Measurements from ENCODE around the gene RPUSD3. TPM values are rescaled to one million over a fixed set of nuclear protein-coding genes. Genes with fewer than 3 reads are reported as not detected.

RPUSD3 gene
- total RNA-seq, 1 experiment from 2014 or later: 54.1 TPM

DNA sequence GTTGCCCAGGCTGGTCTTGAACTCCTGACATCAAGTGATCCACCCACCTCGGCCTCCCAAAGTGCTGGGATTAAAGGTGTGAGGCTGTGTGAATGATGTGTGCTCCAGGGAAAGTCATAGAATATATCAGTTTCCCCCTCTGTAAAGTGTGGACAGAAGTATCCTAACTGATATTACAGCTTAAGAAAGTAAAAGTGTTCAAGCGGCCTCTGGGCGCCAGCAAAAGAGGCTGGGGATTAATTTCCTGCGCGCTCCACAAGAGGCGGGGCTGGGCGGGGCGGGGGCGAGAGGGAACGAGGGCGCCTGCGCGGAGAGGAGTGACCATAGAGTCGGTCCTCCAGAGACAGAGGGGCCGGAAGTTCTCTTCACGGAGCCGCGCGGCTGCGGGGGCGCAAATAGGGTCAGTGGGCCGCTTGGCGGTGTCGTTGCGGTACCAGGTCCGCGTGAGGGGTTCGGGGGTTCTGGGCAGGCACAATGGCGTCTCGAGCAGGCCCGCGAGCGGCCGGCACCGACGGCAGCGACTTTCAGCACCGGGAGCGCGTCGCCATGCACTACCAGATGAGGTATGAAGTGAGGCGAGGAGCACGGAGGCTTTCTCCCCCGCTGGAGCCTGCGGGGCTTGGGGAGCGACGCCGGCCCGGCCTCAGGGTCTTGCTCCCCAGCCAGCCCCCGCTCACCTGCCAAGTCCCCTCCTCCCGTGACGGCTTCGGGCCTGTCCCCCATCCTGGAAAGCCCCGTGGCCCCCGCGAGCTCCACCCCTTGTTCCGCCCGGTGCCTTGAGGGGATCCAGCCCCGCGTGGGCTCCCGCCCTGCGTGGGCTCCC, 46.7 kb upstream of the RPUSD3 start, which contains the start of gene JAGN1:
Gene JAGN1 (plus strand): TSS at position 362 of the 823 bp plus-strand sequence. CDS start 113 bp downstream, at position 475.
- TSS peak; percentile 66 for BruUV-seq (replicated peaks)
- Histone ChIP-seq H3K27ac (ENCODE audit: low read length) (peak within 1 kb of the TSS; percentile 75), H3K9me3 (ENCODE audit: low read length) (no peaks in the 10 kb centered on the region), H4K20me1 (ENCODE audit: low read length) (no peaks in the 10 kb centered on the region), H3K36me3 (ENCODE audit: low read depth, low read length) (peaks cover 14% of the 10 kb centered on the region; the same call in 1 of the 2 replicates), H3F3A (ENCODE audit: low read length, unreplicated experiment) (peaks cover 10% of the 10 kb centered on the region), H2AFZ (ENCODE audit: low read length) (peak within 1 kb of the TSS; percentile 92), H3K9ac (ENCODE audit: low read length) (peak within 1 kb of the TSS; percentile 98), H3K27me3 (ENCODE audit: low read length) (no peaks in the 10 kb centered on the region), H3K4me3 (ENCODE audit: low read length) (peak within 1 kb of the TSS; percentile 83), H3K9me2 (replicated peaks; ENCODE audit: low read length) (no peaks in the 10 kb centered on the region), H3K4me1 (ENCODE audit: insufficient read depth, low read length) (peaks cover 23% of the 10 kb centered on the region), H3K79me2 (ENCODE audit: low read length) (peaks cover 38% of the 10 kb centered on the region), H3K4me2 (ENCODE audit: low read length) (peak within 1 kb of the TSS; percentile 84)
- ChIA-PET CTCF (no interaction called here), POLR2A (ENCODE audit: unreplicated experiment) (interaction anchor here (0.5 kb wide), 1 partner anchor 328 kb away, joined by 4 read pairs; no protein-coding TSS in a partner anchor)
- TF ChIP-seq EZH2phosphoT487 (IDR thresholded peaks at IDR 0.05; ENCODE audit: borderline replicate concordance, low read length) (no peak), EZH2 (IDR thresholded peaks at IDR 0.05; ENCODE audit: low read length, unreplicated experiment) (no peak), CTCF (conservative IDR thresholded peaks at IDR 0.05; ENCODE audit: low read depth, low read length) (no peak)
- intact Hi-C loops (cut with micrococcal nuclease): no loop called here
- DNase-seq: peak; percentile 87
- peak; percentile 65 for ATAC-seq

DNA sequence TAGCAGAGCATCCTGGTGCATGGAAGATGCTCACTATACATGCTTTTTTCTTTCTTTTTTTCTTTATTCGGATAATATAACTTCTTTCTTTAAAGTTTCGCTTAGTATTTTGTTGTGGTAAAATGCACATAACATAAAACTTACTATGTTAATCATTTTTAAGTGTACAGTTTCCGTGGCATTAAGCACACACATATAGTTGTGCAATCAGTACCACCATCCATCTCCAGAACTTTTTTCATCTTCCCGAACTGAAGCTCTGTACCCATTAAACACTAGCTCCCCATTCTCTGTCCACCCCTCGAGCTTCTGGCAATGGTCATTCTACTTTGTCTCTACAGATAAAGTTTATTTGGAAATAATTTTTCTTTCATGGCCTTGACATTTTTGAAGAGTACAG, 45.6 kb upstream of the RPUSD3 start:
- Histone ChIP-seq H3F3A (ENCODE audit: low read length, unreplicated experiment) (peaks cover 10% of the 10 kb centered on the region), H3K27me3 (ENCODE audit: low read length) (no peaks in the 10 kb centered on the region), H3K27ac (ENCODE audit: low read length) (no peak overlapping the region), H3K4me1 (ENCODE audit: insufficient read depth, low read length) (peaks cover 30% of the 10 kb centered on the region), H3K4me3 (ENCODE audit: low read length) (no peak overlapping the region), H3K4me2 (ENCODE audit: low read length) (no peak overlapping the region), H3K9ac (ENCODE audit: low read length) (no peak overlapping the region), H3K79me2 (ENCODE audit: low read length) (peaks cover 33% of the 10 kb centered on the region), H3K9me2 (replicated peaks; ENCODE audit: low read length) (no peaks in the 10 kb centered on the region), H4K20me1 (ENCODE audit: low read length) (no peaks in the 10 kb centered on the region), H3K9me3 (ENCODE audit: low read length) (no peaks in the 10 kb centered on the region), H2AFZ (ENCODE audit: low read length) (no peak overlapping the region), H3K36me3 (ENCODE audit: low read depth, low read length) (peaks cover 9% of the 10 kb centered on the region; the same call in 1 of the 2 replicates)
- TF ChIP-seq EZH2 (IDR thresholded peaks at IDR 0.05; ENCODE audit: low read length, unreplicated experiment) (no peak), CTCF (conservative IDR thresholded peaks at IDR 0.05; ENCODE audit: low read depth, low read length) (no peak), EZH2phosphoT487 (IDR thresholded peaks at IDR 0.05; ENCODE audit: borderline replicate concordance, low read length) (no peak)
- BruUV-seq (replicated peaks): no TSS peak
- ChIA-PET CTCF (no interaction called here), POLR2A (ENCODE audit: unreplicated experiment) (interaction anchor here (0.5 to 0.7 kb wide), 2 partner anchors 15 to 18 kb away, joined by 3 to 9 read pairs; no protein-coding TSS in a partner anchor)
- no peak for DNase-seq
- intact Hi-C loops (cut with micrococcal nuclease): no loop called here
- no peak for ATAC-seq

DNA sequence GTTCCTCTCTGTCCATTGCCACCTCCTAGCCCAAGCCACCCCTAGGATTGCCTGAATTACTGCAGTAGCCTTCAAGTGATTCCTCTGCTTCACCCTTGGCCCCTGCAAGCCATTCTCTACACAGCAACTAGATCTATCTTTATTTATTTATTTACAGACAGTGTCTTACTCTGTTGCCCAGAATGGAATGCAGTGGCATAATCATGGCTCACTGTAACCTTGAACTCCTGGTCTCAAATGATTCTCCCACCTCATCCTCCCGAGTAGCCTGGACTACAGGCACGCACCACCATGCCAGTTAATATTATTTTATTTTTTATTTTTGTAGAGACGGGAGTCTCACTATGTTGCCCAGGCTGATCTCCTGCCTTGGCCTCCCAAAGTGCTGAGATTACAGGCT, 44.7 kb upstream of the RPUSD3 start:
- Histone ChIP-seq H3K9ac (ENCODE audit: low read length) (no peak overlapping the region), H3K9me2 (replicated peaks; ENCODE audit: low read length) (no peaks in the 10 kb centered on the region), H3K36me3 (ENCODE audit: low read depth, low read length) (peaks cover 9% of the 10 kb centered on the region; the same call in 1 of the 2 replicates), H3K4me2 (ENCODE audit: low read length) (no peak overlapping the region), H4K20me1 (ENCODE audit: low read length) (no peaks in the 10 kb centered on the region), H3K27me3 (ENCODE audit: low read length) (no peaks in the 10 kb centered on the region), H3K27ac (ENCODE audit: low read length) (no peak overlapping the region), H3K9me3 (ENCODE audit: low read length) (no peaks in the 10 kb centered on the region), H3K4me1 (ENCODE audit: insufficient read depth, low read length) (peaks cover 31% of the 10 kb centered on the region), H3K79me2 (ENCODE audit: low read length) (peaks cover 31% of the 10 kb centered on the region), H3F3A (ENCODE audit: low read length, unreplicated experiment) (peaks cover 8% of the 10 kb centered on the region), H3K4me3 (ENCODE audit: low read length) (no peak overlapping the region), H2AFZ (ENCODE audit: low read length) (no peak overlapping the region)
- ChIA-PET POLR2A (ENCODE audit: unreplicated experiment) (no interaction called here), CTCF (no interaction called here)
- no peak for TF ChIP-seq EZH2 (IDR thresholded peaks at IDR 0.05; ENCODE audit: low read length, unreplicated experiment)
- DNase-seq (no peak), ATAC-seq (no peak)
- no TSS peak for BruUV-seq (replicated peaks)
- intact Hi-C loops (cut with micrococcal nuclease): no loop called here

All from PC-3 (cell line).